WTC11 (cell line): Measurements from ENCODE around the gene MEGF11. TPM values are rescaled to one million over a fixed set of nuclear protein-coding genes. Genes with fewer than 3 reads are reported as not detected.

ENCODE experiments used
- ATAC-seq: fragments of 200-7000 bp; cut with Tn5 transposase; 2 replicates; pipeline ENCODE4 v1.10.0; 2021; ENCODE audit warnings: mild to moderate bottlenecking, moderate library complexity
- CTCF ChIA-PET: fragments of 300-600 bp; sonication (Branson Sonifier 250); formaldehyde crosslinking; loops from one replicate; lab custom pipeline; 2021; ENCODE audit warnings: antibody characterized with exemption; lab: Charles Lee
- POLR2A ChIA-PET: fragments of 350-600 bp; sonication (Branson Sonifier 250); formaldehyde crosslinking; loops from one replicate; lab custom pipeline; 2021; ENCODE audit warnings: antibody characterized with exemption; lab: Charles Lee
- DNase-seq: peaks from one replicate; pipeline ENCODE4 v3.0.0; 2021; ENCODE audit warnings: low spot score
- H3K27ac Mint-ChIP-seq: 2 replicates; pipeline ENCODE4 v1.8.0; 2021; ENCODE audit warnings: mixed read lengths
- H3K27me3 Mint-ChIP-seq: 2 replicates; pipeline ENCODE4 v1.8.0; 2021; ENCODE audit warnings: low read depth, mild to moderate bottlenecking, moderate library complexity, mixed read lengths
- H3K36me3 Mint-ChIP-seq: 2 replicates; pipeline ENCODE4 v1.8.0; 2021; ENCODE audit warnings: mixed read lengths
- H3K4me1 Mint-ChIP-seq: 2 replicates; pipeline ENCODE4 v1.8.0; 2022; ENCODE audit warnings: mixed read lengths
- H3K4me3 Mint-ChIP-seq: 2 replicates; pipeline ENCODE4 v1.8.0; 2021; ENCODE audit warnings: mild to moderate bottlenecking, moderate library complexity, mixed read lengths
- H3K9me3 Mint-ChIP-seq: 2 replicates; pipeline ENCODE4 v1.8.0; 2021; ENCODE audit warnings: mixed read lengths
- ARID4B ChIP-seq: sonication (generic); formaldehyde crosslinking; IDR thresholded peaks from 2 replicates; pipeline ENCODE4 v1.8.0; 2023; ENCODE audit warnings: missing genetic modification reagents, mild to moderate bottlenecking, borderline replicate concordance
- ATF2 ChIP-seq: sonication (generic); formaldehyde crosslinking; IDR thresholded peaks from 2 replicates; pipeline ENCODE4 v1.8.1; 2022; ENCODE audit warnings: low read depth, missing genetic modification reagents, borderline replicate concordance
- CREB1 ChIP-seq: sonication (generic); formaldehyde crosslinking; IDR thresholded peaks from 2 replicates; pipeline ENCODE4 v1.8.0; 2023; ENCODE audit warnings: mild to moderate bottlenecking, missing genetic modification reagents
- FOXK1 ChIP-seq: sonication (generic); formaldehyde crosslinking; IDR thresholded peaks from 2 replicates; pipeline ENCODE4 v1.8.0; 2022; ENCODE audit warnings: mild to moderate bottlenecking, moderate library complexity, missing genetic modification reagents
- FOXP1 ChIP-seq: sonication (generic); formaldehyde crosslinking; IDR thresholded peaks from 2 replicates; pipeline ENCODE4 v1.8.0; 2022; ENCODE audit warnings: missing genetic modification reagents, mild to moderate bottlenecking, moderate library complexity, borderline replicate concordance
- GTF2I ChIP-seq: fragments of 250-450 bp; sonication (Bioruptor Pico); conservative IDR thresholded peaks from 2 replicates; pipeline ENCODE4 v1.4.0; 2021; ENCODE audit warnings: mild to moderate bottlenecking
- IRF2 ChIP-seq: sonication (generic); formaldehyde crosslinking; IDR thresholded peaks from 2 replicates; pipeline ENCODE4 v1.8.0; 2022; ENCODE audit warnings: low read depth, missing genetic modification reagents, borderline replicate concordance
- JAZF1 ChIP-seq: fragments of 250-450 bp; sonication (Bioruptor Pico); IDR thresholded peaks from 2 replicates; pipeline ENCODE4 v1.9.0; 2021; ENCODE audit warnings: moderate library complexity, mild to moderate bottlenecking, inconsistent platforms
- NFYB ChIP-seq: sonication (generic); formaldehyde crosslinking; conservative IDR thresholded peaks from 2 replicates; pipeline ENCODE4 v1.8.0; 2022; ENCODE audit warnings: low read depth, missing genetic modification reagents
- NR3C1 ChIP-seq: sonication (generic); formaldehyde crosslinking; conservative IDR thresholded peaks from 2 replicates; pipeline ENCODE4 v1.8.1; 2023; ENCODE audit warnings: low read depth, mild to moderate bottlenecking, missing genetic modification reagents
- PREB ChIP-seq: sonication (generic); formaldehyde crosslinking; IDR thresholded peaks from 2 replicates; pipeline ENCODE4 v1.8.1; 2022; ENCODE audit warnings: mild to moderate bottlenecking, missing genetic modification reagents, moderate library complexity, borderline replicate concordance
- RORB ChIP-seq: fragments of 250-450 bp; sonication (Bioruptor Pico); IDR thresholded peaks from 2 replicates; pipeline ENCODE4 v1.9.0; 2021; ENCODE audit warnings: mild to moderate bottlenecking
- TCF7 ChIP-seq: sonication (generic); formaldehyde crosslinking; IDR thresholded peaks from 2 replicates; pipeline ENCODE4 v1.8.0; 2022; ENCODE audit warnings: mild to moderate bottlenecking, low read depth, missing genetic modification reagents, moderate library complexity
- ZNF138 ChIP-seq: sonication (generic); formaldehyde crosslinking; conservative IDR thresholded peaks from 2 replicates; pipeline ENCODE4 v1.8.1; 2022; ENCODE audit warnings: mild to moderate bottlenecking, moderate library complexity, missing genetic modification reagents
- ZNF671 ChIP-seq: fragments of 250-450 bp; sonication (Bioruptor Pico); IDR thresholded peaks from 2 replicates; pipeline ENCODE4 v1.8.0; 2021; ENCODE audit warnings: mild to moderate bottlenecking
- ZSCAN18 ChIP-seq: fragments of 250-450 bp; sonication (Bioruptor Pico); IDR thresholded peaks from 2 replicates; pipeline ENCODE4 v2.1.2; 2022; ENCODE audit warnings: mild to moderate bottlenecking, moderate library complexity
- total RNA-seq: library from RNA; stranded (reverse); gene quantifications from 3 replicates; pipeline ENCODE4 v1.2.3, GENCODE V29; 2021
- TF ChIP-seq, protein P1 (sequence below): sonication (generic); formaldehyde crosslinking; IDR thresholded peaks from 2 replicates; pipeline ENCODE4 v1.8.0; 2022; ENCODE audit warnings: missing genetic modification reagents
- TF ChIP-seq, protein P2 (sequence below): sonication (generic); formaldehyde crosslinking; IDR thresholded peaks from 2 replicates; pipeline ENCODE4 v1.8.1; 2023; ENCODE audit warnings: mild to moderate bottlenecking, missing genetic modification reagents
- TF ChIP-seq, protein P3 (sequence below): fragments of 250-450 bp; sonication (Bioruptor Pico); IDR thresholded peaks from 2 replicates; pipeline ENCODE4 v1.9.0; 2021; ENCODE audit warnings: moderate library complexity, mild to moderate bottlenecking, inconsistent platforms, borderline replicate concordance
- TF ChIP-seq, protein P4 (sequence below): sonication (generic); formaldehyde crosslinking; IDR thresholded peaks from 2 replicates; pipeline ENCODE4 v1.8.1; 2022; ENCODE audit warnings: mild to moderate bottlenecking, moderate library complexity, missing genetic modification reagents

Gene MEGF11
- total RNA-seq, 1 experiment from 2014 or later = 3.3 TPM

DNA sequence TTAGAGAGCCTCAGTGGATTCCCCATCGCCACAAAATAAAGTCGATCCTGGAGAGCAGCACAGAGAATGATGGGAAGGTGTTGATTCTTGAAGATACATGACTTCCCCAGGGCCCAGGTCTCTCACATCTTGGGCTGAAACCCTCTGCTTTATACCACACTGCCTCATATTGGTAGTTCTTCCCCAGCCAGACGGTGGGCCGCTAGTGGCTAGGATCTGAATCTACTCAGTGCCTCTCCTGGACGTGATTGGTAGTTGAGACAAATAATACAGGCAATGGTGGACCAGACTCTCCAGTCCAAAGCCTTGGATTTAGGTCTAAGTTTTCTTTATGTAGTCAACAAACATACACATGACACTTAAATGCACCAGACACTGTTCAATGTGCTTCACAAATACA, 334.6 kb downstream of the MEGF11 start (continued):
- TF ChIP-seq GTF2I (CRISPR knock-in tag) (no peak), FOXK1 (no peak), FOXP1 (CRISPR knock-in tag) (no peak), CREB1 (CRISPR knock-in tag) (no peak), ARID4B (CRISPR knock-in tag) (no peak), TCF7 (CRISPR knock-in tag) (no peak)
- TF ChIP-seq, protein P1, sequence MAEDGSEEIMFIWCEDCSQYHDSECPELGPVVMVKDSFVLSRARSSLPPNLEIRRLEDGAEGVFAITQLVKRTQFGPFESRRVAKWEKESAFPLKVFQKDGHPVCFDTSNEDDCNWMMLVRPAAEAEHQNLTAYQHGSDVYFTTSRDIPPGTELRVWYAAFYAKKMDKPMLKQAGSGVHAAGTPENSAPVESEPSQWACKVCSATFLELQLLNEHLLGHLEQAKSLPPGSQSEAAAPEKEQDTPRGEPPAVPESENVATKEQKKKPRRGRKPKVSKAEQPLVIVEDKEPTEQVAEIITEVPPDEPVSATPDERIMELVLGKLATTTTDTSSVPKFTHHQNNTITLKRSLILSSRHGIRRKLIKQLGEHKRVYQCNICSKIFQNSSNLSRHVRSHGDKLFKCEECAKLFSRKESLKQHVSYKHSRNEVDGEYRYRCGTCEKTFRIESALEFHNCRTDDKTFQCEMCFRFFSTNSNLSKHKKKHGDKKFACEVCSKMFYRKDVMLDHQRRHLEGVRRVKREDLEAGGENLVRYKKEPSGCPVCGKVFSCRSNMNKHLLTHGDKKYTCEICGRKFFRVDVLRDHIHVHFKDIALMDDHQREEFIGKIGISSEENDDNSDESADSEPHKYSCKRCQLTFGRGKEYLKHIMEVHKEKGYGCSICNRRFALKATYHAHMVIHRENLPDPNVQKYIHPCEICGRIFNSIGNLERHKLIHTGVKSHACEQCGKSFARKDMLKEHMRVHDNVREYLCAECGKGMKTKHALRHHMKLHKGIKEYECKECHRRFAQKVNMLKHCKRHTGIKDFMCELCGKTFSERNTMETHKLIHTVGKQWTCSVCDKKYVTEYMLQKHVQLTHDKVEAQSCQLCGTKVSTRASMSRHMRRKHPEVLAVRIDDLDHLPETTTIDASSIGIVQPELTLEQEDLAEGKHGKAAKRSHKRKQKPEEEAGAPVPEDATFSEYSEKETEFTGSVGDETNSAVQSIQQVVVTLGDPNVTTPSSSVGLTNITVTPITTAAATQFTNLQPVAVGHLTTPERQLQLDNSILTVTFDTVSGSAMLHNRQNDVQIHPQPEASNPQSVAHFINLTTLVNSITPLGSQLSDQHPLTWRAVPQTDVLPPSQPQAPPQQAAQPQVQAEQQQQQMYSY (CRISPR knock-in tag) = no peak
- TF ChIP-seq, protein P2, sequence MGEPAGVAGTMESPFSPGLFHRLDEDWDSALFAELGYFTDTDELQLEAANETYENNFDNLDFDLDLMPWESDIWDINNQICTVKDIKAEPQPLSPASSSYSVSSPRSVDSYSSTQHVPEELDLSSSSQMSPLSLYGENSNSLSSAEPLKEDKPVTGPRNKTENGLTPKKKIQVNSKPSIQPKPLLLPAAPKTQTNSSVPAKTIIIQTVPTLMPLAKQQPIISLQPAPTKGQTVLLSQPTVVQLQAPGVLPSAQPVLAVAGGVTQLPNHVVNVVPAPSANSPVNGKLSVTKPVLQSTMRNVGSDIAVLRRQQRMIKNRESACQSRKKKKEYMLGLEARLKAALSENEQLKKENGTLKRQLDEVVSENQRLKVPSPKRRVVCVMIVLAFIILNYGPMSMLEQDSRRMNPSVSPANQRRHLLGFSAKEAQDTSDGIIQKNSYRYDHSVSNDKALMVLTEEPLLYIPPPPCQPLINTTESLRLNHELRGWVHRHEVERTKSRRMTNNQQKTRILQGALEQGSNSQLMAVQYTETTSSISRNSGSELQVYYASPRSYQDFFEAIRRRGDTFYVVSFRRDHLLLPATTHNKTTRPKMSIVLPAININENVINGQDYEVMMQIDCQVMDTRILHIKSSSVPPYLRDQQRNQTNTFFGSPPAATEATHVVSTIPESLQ (CRISPR knock-in tag) = no peak

DNA sequence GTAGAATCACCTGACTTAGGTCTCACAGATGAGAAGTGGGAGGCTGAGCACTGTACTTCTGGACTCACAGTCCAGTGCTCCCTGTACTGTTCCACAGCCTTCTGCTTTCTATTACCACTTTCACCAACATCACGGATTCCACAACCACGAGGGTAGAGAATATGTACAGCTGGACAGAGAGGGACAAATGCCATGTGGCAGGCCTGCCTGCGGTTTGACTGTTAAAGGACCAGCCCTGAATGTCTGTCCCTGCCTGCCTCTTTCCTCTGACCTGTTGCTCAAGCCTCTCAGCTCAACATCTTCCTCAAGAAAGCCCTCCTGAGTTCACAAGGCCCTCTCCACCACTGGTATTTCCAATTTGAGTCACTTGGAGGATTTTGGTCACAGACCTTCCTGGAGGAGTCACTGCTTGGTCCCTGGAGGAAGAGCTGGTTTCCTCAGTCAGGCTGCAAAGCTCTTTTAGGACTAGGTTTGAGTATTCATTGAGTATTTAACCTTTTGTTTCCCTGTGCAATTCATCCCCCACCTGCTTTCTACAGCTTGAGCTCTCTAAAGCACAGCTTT, 335.1 kb downstream of the MEGF11 start:
- ATAC-seq = no peak
- POLR2A ChIA-PET = no interaction called here
- Mint-ChIP-seq H3K27me3 (no peaks in the 10 kb centered on the region), H3K27ac (no peak overlapping the region), H3K4me1 (peaks cover 20% of the 10 kb centered on the region), H3K9me3 (no peaks in the 10 kb centered on the region), H3K36me3 (no peaks in the 10 kb centered on the region), H3K4me3 (no peak overlapping the region)
- no peak for DNase-seq
- CTCF ChIA-PET = interaction anchor here (2.4 kb wide), 1 partner anchor 166 kb away, joined by 11 read pairs; no protein-coding TSS in a partner anchor
- no peak for TF ChIP-seq CREB1 (CRISPR knock-in tag)
- no peak for TF ChIP-seq RORB (CRISPR knock-in tag)
- TF ChIP-seq IRF2 (CRISPR knock-in tag) = no peak
- TF ChIP-seq PREB = no peak
- TF ChIP-seq, protein P3, sequence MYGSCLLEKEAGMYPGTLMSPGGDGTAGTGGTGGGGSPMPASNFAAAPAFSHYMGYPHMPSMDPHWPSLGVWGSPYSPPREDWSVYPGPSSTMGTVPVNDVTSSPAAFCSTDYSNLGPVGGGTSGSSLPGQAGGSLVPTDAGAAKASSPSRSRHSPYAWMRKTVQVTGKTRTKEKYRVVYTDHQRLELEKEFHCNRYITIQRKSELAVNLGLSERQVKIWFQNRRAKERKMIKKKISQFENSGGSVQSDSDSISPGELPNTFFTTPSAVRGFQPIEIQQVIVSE (CRISPR knock-in tag) = no peak
- no peak for TF ChIP-seq ZNF671
- TF ChIP-seq, protein P4, sequence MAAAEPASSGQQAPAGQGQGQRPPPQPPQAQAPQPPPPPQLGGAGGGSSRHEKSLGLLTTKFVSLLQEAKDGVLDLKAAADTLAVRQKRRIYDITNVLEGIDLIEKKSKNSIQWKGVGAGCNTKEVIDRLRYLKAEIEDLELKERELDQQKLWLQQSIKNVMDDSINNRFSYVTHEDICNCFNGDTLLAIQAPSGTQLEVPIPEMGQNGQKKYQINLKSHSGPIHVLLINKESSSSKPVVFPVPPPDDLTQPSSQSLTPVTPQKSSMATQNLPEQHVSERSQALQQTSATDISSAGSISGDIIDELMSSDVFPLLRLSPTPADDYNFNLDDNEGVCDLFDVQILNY = no peak
- no peak for TF ChIP-seq ATF2 (CRISPR knock-in tag)
- no peak for TF ChIP-seq ZSCAN18 (CRISPR knock-in tag)
- TF ChIP-seq NFYB (CRISPR knock-in tag) = no peak
- TF ChIP-seq ZNF138 (CRISPR knock-in tag) = no peak
- no peak for TF ChIP-seq NR3C1 (CRISPR knock-in tag)
- no peak for TF ChIP-seq JAZF1
